ENCODE measurements around the gene CLASP2.

DNA sequence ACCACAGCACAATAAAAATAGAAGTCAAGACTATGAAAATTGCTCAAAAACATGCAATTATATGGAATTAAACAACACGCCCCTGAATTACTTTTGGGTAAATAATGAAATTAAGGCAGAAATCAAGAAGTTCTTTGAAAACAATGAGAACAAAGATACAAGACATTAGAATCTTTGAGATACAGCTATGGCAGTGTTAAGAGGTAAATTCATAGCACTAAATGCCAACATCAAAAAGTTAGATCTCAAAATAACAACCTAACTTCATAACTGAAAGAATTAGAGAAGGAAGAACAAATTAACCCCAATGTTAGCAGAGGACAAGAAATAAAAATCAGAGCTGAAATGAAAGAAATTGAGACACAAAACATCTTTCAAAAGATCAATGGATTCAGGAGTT is 191.3 kb downstream of the CLASP2 start:
- TF ChIP-seq, protein P1, sequence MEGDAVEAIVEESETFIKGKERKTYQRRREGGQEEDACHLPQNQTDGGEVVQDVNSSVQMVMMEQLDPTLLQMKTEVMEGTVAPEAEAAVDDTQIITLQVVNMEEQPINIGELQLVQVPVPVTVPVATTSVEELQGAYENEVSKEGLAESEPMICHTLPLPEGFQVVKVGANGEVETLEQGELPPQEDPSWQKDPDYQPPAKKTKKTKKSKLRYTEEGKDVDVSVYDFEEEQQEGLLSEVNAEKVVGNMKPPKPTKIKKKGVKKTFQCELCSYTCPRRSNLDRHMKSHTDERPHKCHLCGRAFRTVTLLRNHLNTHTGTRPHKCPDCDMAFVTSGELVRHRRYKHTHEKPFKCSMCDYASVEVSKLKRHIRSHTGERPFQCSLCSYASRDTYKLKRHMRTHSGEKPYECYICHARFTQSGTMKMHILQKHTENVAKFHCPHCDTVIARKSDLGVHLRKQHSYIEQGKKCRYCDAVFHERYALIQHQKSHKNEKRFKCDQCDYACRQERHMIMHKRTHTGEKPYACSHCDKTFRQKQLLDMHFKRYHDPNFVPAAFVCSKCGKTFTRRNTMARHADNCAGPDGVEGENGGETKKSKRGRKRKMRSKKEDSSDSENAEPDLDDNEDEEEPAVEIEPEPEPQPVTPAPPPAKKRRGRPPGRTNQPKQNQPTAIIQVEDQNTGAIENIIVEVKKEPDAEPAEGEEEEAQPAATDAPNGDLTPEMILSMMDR (IDR thresholded peaks at IDR 0.05; ENCODE audit: insufficient read depth, low read length, poor library complexity, severe bottlenecking), result no peak
- no peak for TF ChIP-seq EZH2phosphoT487 (conservative IDR thresholded peaks at IDR 0.05; ENCODE audit: low read length)

Data from SU-DHL-6 (cell line).